Neural crest cell (in vitro differentiated cells): ENCODE measurements around the gene PLTP. TPM values are rescaled to one million over a fixed set of nuclear protein-coding genes. Genes with fewer than 3 reads are reported as not detected.

ENCODE experiments used
- DNase-seq: peaks from one replicate; pipeline ENCODE4 v3.0.0; 2021; ENCODE audit warnings: low read depth, mixed read lengths, low spot score
- H3K27ac Mint-ChIP-seq: one replicate; pipeline ENCODE4 v1.8.0; 2021; ENCODE audit warnings: mild to moderate bottlenecking, mixed read lengths; ENCODE audit not compliant: unreplicated experiment
- H3K27me3 Mint-ChIP-seq: 2 replicates; pipeline ENCODE4 v1.8.0; 2021; ENCODE audit warnings: low read depth, mild to moderate bottlenecking, mixed read lengths
- H3K36me3 Mint-ChIP-seq: 2 replicates; pipeline ENCODE4 v1.8.0; 2021; ENCODE audit warnings: low read depth, mild to moderate bottlenecking, mixed read lengths
- H3K4me1 Mint-ChIP-seq: 2 replicates; pipeline ENCODE4 v1.8.0; 2021; ENCODE audit warnings: mixed read lengths
- H3K4me3 Mint-ChIP-seq: one replicate; pipeline ENCODE4 v1.8.0; 2021; ENCODE audit warnings: mild to moderate bottlenecking, mixed read lengths
- H3K9me3 Mint-ChIP-seq: 2 replicates; pipeline ENCODE4 v1.8.0; 2021; ENCODE audit warnings: mixed read lengths
- CTCF ChIP-seq: fragments of 200-600 bp; sonication (generic); conservative IDR thresholded peaks from 2 replicates; pipeline ENCODE4 v1.5.0; 2021; ENCODE audit warnings: antibody characterized with exemption, mild to moderate bottlenecking
- total RNA-seq: library from RNA; stranded (reverse); gene quantifications from 2 replicates; pipeline ENCODE4 v1.2.1, GENCODE V29; 2021

Gene PLTP
- total RNA-seq, 1 donor from 2014 or later = 61.0 TPM

GRCh38 chr20:45926731-45927070 lies 14.7 kb upstream of the PLTP start:
- Mint-ChIP-seq H3K27ac (no peak overlapping the region), H3K27me3 (peaks cover 5% of the 10 kb centered on the region)

GRCh38 chr20:45925821-45926506 lies 14.0 kb upstream of the PLTP start:
- no peak overlapping the region for H3K27ac Mint-ChIP-seq
- H3K4me3 Mint-ChIP-seq = no peak overlapping the region
- H3K9me3 Mint-ChIP-seq = no peaks in the 10 kb centered on the region
- TF ChIP-seq CTCF = no peak
- H3K4me1 Mint-ChIP-seq = no peaks in the 10 kb centered on the region
- H3K36me3 Mint-ChIP-seq = no peaks in the 10 kb centered on the region
- no peak for DNase-seq
- peaks cover 7% of the 10 kb centered on the region for H3K27me3 Mint-ChIP-seq

More at GRCh38 chr20:45926731-45927070, 14.7 kb upstream of the PLTP start:
- no peaks in the 10 kb centered on the region for H3K4me1 Mint-ChIP-seq
- no peak for TF ChIP-seq CTCF
- no peak overlapping the region for H3K4me3 Mint-ChIP-seq
- H3K9me3 Mint-ChIP-seq = no peaks in the 10 kb centered on the region
- H3K36me3 Mint-ChIP-seq = no peaks in the 10 kb centered on the region
- no peak for DNase-seq

GRCh38 chr20:45924391-45925261 lies 12.7 kb upstream of the PLTP start:
- no peak overlapping the region for H3K27ac Mint-ChIP-seq
- H3K9me3 Mint-ChIP-seq = no peaks in the 10 kb centered on the region
- no peaks in the 10 kb centered on the region for H3K36me3 Mint-ChIP-seq
- DNase-seq = no peak
- no peak for TF ChIP-seq CTCF
- no peaks in the 10 kb centered on the region for H3K4me1 Mint-ChIP-seq
- no peak overlapping the region for H3K4me3 Mint-ChIP-seq
- peaks cover 15% of the 10 kb centered on the region for H3K27me3 Mint-ChIP-seq

- no peaks in the 10 kb centered on the region for H3K4me1 Mint-ChIP-seq
- no peak for TF ChIP-seq CTCF
- peaks cover 15% of the 10 kb centered on the region for H3K27me3 Mint-ChIP-seq
- no peaks in the 10 kb centered on the region for H3K36me3 Mint-ChIP-seq
- H3K4me3 Mint-ChIP-seq = no peak overlapping the region
- no peaks in the 10 kb centered on the region for H3K9me3 Mint-ChIP-seq
- no peak overlapping the region for H3K27ac Mint-ChIP-seq
- DNase-seq = no peak
Observed at GRCh38 chr20:45921337-45922189, 9.6 kb upstream of the PLTP start.

GRCh38 chr20:45920462-45921336 lies 8.7 kb upstream of the PLTP start:
- no peak overlapping the region for H3K27ac Mint-ChIP-seq
- no peaks in the 10 kb centered on the region for H3K9me3 Mint-ChIP-seq
- H3K4me1 Mint-ChIP-seq = no peaks in the 10 kb centered on the region
- H3K4me3 Mint-ChIP-seq = no peak overlapping the region
- no peak for TF ChIP-seq CTCF
- no peaks in the 10 kb centered on the region for H3K36me3 Mint-ChIP-seq
- H3K27me3 Mint-ChIP-seq = peaks cover 15% of the 10 kb centered on the region
- DNase-seq = no peak
